H1 (cell line): ENCODE measurements around the gene CCDC12. TPM values are rescaled to one million over a fixed set of nuclear protein-coding genes. Genes with fewer than 3 reads are reported as not detected.

Experiments used
- CTCF ChIA-PET: fragments of 300-600 bp; sonication (Branson Sonifier 250); formaldehyde crosslinking; loops from one replicate; lab custom pipeline; 2021; ENCODE audit not compliant: partially characterized antibody; lab: Charles Lee
- POLR2A ChIA-PET: fragments of 300-600 bp; sonication (Branson Sonifier 250); formaldehyde crosslinking; loops from one replicate; lab custom pipeline; 2021; ENCODE audit warnings: inconsistent platforms; ENCODE audit not compliant: partially characterized antibody; lab: Charles Lee
- DNase-seq, 2 experiments: peaks; one replicate each; pipeline versions ENCODE4 v3.0.0 to v3.0.0-alpha.2; 2010 to 2022; ENCODE audit warnings: low spot score in 2 of 2, low read depth in 1 of 2, mixed read lengths in 1 of 2
- FAIRE-seq: peaks from 2 replicates; lab custom pipeline; 2011; peaks lifted over from hg19 to GRCh38; lab: Jason Lieb, UNC
- H2AFZ ChIP-seq: 2 replicates; pipeline ENCODE4 v1.8.1; 2012; ENCODE audit warnings: low read length, inconsistent platforms
- H2AK5ac ChIP-seq: 2 replicates; pipeline ENCODE4 v1.6.1; 2013; ENCODE audit warnings: low read depth, low read length
- H2BK120ac ChIP-seq: replicated peaks from 2 replicates; pipeline ENCODE3; 2013; ENCODE audit warnings: low read depth, low read length, inconsistent platforms
- H2BK12ac ChIP-seq: 2 replicates; pipeline ENCODE4 v1.6.1; 2013; ENCODE audit warnings: low read depth, low read length
- H2BK15ac ChIP-seq: 2 replicates; pipeline ENCODE4 v1.6.1; 2013; ENCODE audit warnings: low read length
- H2BK20ac ChIP-seq: 2 replicates; pipeline ENCODE4 v1.6.1; 2013; ENCODE audit warnings: low read length
- H2BK5ac ChIP-seq: 2 replicates; pipeline ENCODE4 v1.6.1; 2013; ENCODE audit warnings: low read depth, low read length
- H3K14ac ChIP-seq: 2 replicates; pipeline ENCODE4 v1.6.1; 2013; ENCODE audit warnings: inconsistent platforms; ENCODE audit not compliant: insufficient read length
- H3K18ac ChIP-seq: 2 replicates; pipeline ENCODE4 v1.6.1; 2013; ENCODE audit warnings: low read length; ENCODE audit errors: extremely low read depth
- H3K23ac ChIP-seq: 2 replicates; pipeline ENCODE4 v1.6.1; 2013; ENCODE audit warnings: inconsistent platforms; ENCODE audit not compliant: insufficient read length
- H3K23me2 ChIP-seq: 2 replicates; pipeline ENCODE4 v1.6.1; 2013; ENCODE audit warnings: low read depth, low read length
- H3K27ac ChIP-seq: 2 replicates; pipeline ENCODE4 v1.6.1; 2011; ENCODE audit warnings: low read depth, low read length, inconsistent platforms
- H3K27me3 ChIP-seq, 4 experiments: replicated peaks in 1 of 4; 1 replicate in 1 of 4; 2 replicates in 3 of 4; pipeline versions ENCODE4 v1.6.1 to v1.8.1; 2011 to 2013; ENCODE audit warnings: low read length in 3 of 4, mild to moderate bottlenecking in 3 of 4, inconsistent platforms in 2 of 4, mixed read lengths in 2 of 4, moderate library complexity in 1 of 4; ENCODE audit not compliant: control insufficient read depth in 3 of 4, insufficient read depth in 3 of 4; ENCODE audit errors: extremely low read depth in 1 of 4
- H3K36me3 ChIP-seq, 4 experiments: 2 replicates each; pipeline versions ENCODE4 v1.6.1 to v1.8.1; 2011 to 2013; ENCODE audit warnings: mild to moderate bottlenecking in 4 of 4, low read length in 3 of 4, moderate library complexity in 2 of 4, control low read depth in 1 of 4, inconsistent platforms in 1 of 4; ENCODE audit not compliant: insufficient read depth in 4 of 4, control insufficient read depth in 2 of 4
- H3K4ac ChIP-seq: replicated peaks from 2 replicates; pipeline ENCODE3; 2013; ENCODE audit warnings: low read length, low read depth, mixed read lengths, inconsistent platforms; ENCODE audit not compliant: insufficient read length
- H3K4me1 ChIP-seq, 4 experiments: replicated peaks in 1 of 4; 1 replicate in 1 of 4; 2 replicates in 3 of 4; pipeline versions ENCODE4 v1.6.1 to v1.8.1; 2011 to 2013; ENCODE audit warnings: low read length in 3 of 4, inconsistent platforms in 2 of 4, mixed read lengths in 1 of 4; ENCODE audit not compliant: insufficient read depth in 4 of 4, control insufficient read depth in 3 of 4
- H3K4me2 ChIP-seq, 2 experiments: 2 replicates each; pipeline versions ENCODE4 v1.6.1 to v1.8.1; 2011 to 2013; ENCODE audit warnings: low read depth in 2 of 2, low read length in 2 of 2, control low read depth in 1 of 2, inconsistent platforms in 1 of 2, mild to moderate bottlenecking in 1 of 2; ENCODE audit not compliant: insufficient read depth in 1 of 2
- H3K4me3 ChIP-seq, 4 experiments: fragments of 200-600, 300-600 bp in 1 of 4; sonication (generic), shearing (Covaris generic), sonication (Bioruptor Twin) in 1 of 4; 2 replicates each; pipeline versions ENCODE4 v1.5.1 to v1.8.1; 2011 to 2016; ENCODE audit warnings: low read length in 4 of 4, low read depth in 3 of 4, control low read depth in 2 of 4, inconsistent platforms in 2 of 4, mild to moderate bottlenecking in 2 of 4, mixed read lengths in 1 of 4, moderate library complexity in 1 of 4; ENCODE audit not compliant: insufficient read depth in 2 of 4; ENCODE audit errors: extremely low read depth in 1 of 4
- H3K56ac ChIP-seq: replicated peaks from 2 replicates; pipeline ENCODE3; 2013; ENCODE audit warnings: low read depth, mild to moderate bottlenecking, mixed read lengths, low read length, inconsistent platforms; ENCODE audit not compliant: insufficient read length
- H3K79me1 ChIP-seq: 2 replicates; pipeline ENCODE4 v1.6.1; 2013; ENCODE audit warnings: low read depth, low read length, control low read depth
- H3K79me2 ChIP-seq, 2 experiments: 2 replicates each; pipeline versions ENCODE4 v1.6.1 to v1.8.1; 2012 to 2013; ENCODE audit warnings: low read length in 2 of 2, mild to moderate bottlenecking in 2 of 2, inconsistent platforms in 1 of 2; ENCODE audit not compliant: insufficient read depth in 2 of 2, control insufficient read depth in 1 of 2
- H3K9ac ChIP-seq, 4 experiments: replicated peaks in 1 of 4; 1 replicate in 1 of 4; 2 replicates in 3 of 4; pipeline versions ENCODE4 v1.6.1 to v1.8.1; 2011 to 2013; ENCODE audit warnings: low read depth in 3 of 4, low read length in 3 of 4, control low read depth in 2 of 4, mild to moderate bottlenecking in 2 of 4, moderate library complexity in 2 of 4, inconsistent platforms in 1 of 4; ENCODE audit errors: extremely low read depth in 1 of 4
- H3K9me3 ChIP-seq, 2 experiments: 2 replicates each; pipeline versions ENCODE4 v1.6.1 to v1.8.1; 2012 to 2013; ENCODE audit warnings: mild to moderate bottlenecking in 2 of 2, moderate library complexity in 2 of 2, control low read depth in 1 of 2, inconsistent platforms in 1 of 2, low read depth in 1 of 2, low read length in 1 of 2, mixed read lengths in 1 of 2; ENCODE audit not compliant: insufficient read depth in 2 of 2
- H4K20me1 ChIP-seq, 2 experiments: replicated peaks in 1 of 2; 2 replicates each; pipeline versions ENCODE3 to v1.8.1; 2011 to 2013; ENCODE audit warnings: inconsistent platforms in 2 of 2, low read length in 2 of 2, mild to moderate bottlenecking in 1 of 2; ENCODE audit not compliant: insufficient read depth in 2 of 2, control insufficient read depth in 1 of 2
- H4K5ac ChIP-seq: 2 replicates; pipeline ENCODE4 v1.6.1; 2013; ENCODE audit warnings: low read length, low read depth, mixed read lengths, inconsistent platforms; ENCODE audit not compliant: insufficient read length
- H4K8ac ChIP-seq: 2 replicates; pipeline ENCODE4 v1.8.0; 2013; ENCODE audit warnings: mild to moderate bottlenecking, moderate library complexity, low read length, inconsistent platforms; ENCODE audit not compliant: insufficient read depth; ENCODE audit errors: extremely low read depth
- H4K91ac ChIP-seq: replicated peaks from 2 replicates; pipeline ENCODE3; 2013; ENCODE audit warnings: low read length, mixed read lengths, inconsistent platforms; ENCODE audit not compliant: insufficient read length
- BCL11A ChIP-seq, 2 experiments: IDR thresholded peaks; one replicate each; pipeline ENCODE4 v1.6.1; 2011; ENCODE audit warnings: low read depth in 2 of 2, low read length in 2 of 2, mild to moderate bottlenecking in 2 of 2
- CREB1 ChIP-seq: IDR thresholded peaks from 2 replicates; pipeline ENCODE4 v1.6.1; 2012; ENCODE audit warnings: inconsistent platforms
- HDAC2 ChIP-seq, 2 experiments: fragments of 300-600 bp in 1 of 2; sonication (generic) in 1 of 2; IDR thresholded peaks; 2 replicates each; pipeline ENCODE4 v1.6.1; 2011 to 2012; ENCODE audit warnings: low read depth in 2 of 2, low read length in 2 of 2, mild to moderate bottlenecking in 2 of 2, moderate library complexity in 2 of 2, borderline replicate concordance in 1 of 2, inconsistent platforms in 1 of 2
- HDAC6 ChIP-seq: IDR thresholded peaks from one replicate; pipeline ENCODE4 v1.7.1; 2012; ENCODE audit warnings: low read depth, mild to moderate bottlenecking, inconsistent platforms, low read length, moderate library complexity
- KDM1A ChIP-seq: fragments of 200-600, 300-600 bp; sonication (generic); IDR thresholded peaks from 2 replicates; pipeline ENCODE4 v1.7.1; 2016; ENCODE audit warnings: mild to moderate bottlenecking, low read length, borderline replicate concordance
- RNF2 ChIP-seq: fragments of 200-900, 300-1000 bp; sonication (generic); IDR thresholded peaks from 2 replicates; pipeline ENCODE4 v1.7.1; 2016; ENCODE audit warnings: borderline replicate concordance, low read depth, mild to moderate bottlenecking, antibody characterized with exemption, low read length; ENCODE audit not compliant: poor library complexity, severe bottlenecking; ENCODE audit errors: missing control alignments
- SIX5 ChIP-seq: IDR thresholded peaks from 2 replicates; pipeline ENCODE4 v1.6.1; 2011; ENCODE audit warnings: mild to moderate bottlenecking, low read depth, low read length
- TAF1 ChIP-seq: IDR thresholded peaks from 2 replicates; pipeline ENCODE4 v1.6.1; 2011; ENCODE audit warnings: mild to moderate bottlenecking, low read depth, low read length
- TBP ChIP-seq: IDR thresholded peaks from 2 replicates; pipeline ENCODE4 v1.6.1; 2011; ENCODE audit warnings: low read depth, low read length, improper control_type of control experiment
- USF2 ChIP-seq: IDR thresholded peaks from 2 replicates; pipeline ENCODE4 v1.6.1; 2011; ENCODE audit warnings: low read length, improper control_type of control experiment
- ZNF274 ChIP-seq: IDR thresholded peaks from 2 replicates; pipeline ENCODE4 v1.7.0; 2012; ENCODE audit warnings: low read length, borderline replicate concordance; ENCODE audit errors: extremely low read depth
- WGBS, 2 experiments: shearing (Covaris generic) in 1 of 2; methylation state at CpG; one replicate each; pipeline versions ENCODE4 v1.1.6 to v1.1.7; 2013 to 2015; ENCODE audit warnings: low lambda C conversion rate in 2 of 2, mixed read lengths in 2 of 2, inconsistent platforms in 1 of 2, low coverage in 1 of 2, missing lambda C conversion rate in 1 of 2; ENCODE audit not compliant: insufficient replicate concordance in 2 of 2, insufficient coverage in 1 of 2, insufficient read length in 1 of 2; ENCODE audit errors: extremely low coverage in 1 of 2, missing lambda C conversion rate in 1 of 2; 5-methylcytosine and 5-hydroxymethylcytosine counted together
- polyA plus RNA-seq, 7 experiments: library from polyadenylated mRNA; depleted of rRNA in 3 of 7; stranded (reverse) in 5 of 7; unstranded in 2 of 7; fragments of >200 nt in 5 of 7; fragments of 200-250 nt in 2 of 7; gene quantifications; 1 replicate in 5 of 7; 2 replicates in 1 of 7; 4 replicates in 1 of 7; pipeline versions ENCODE4 v1.2.1 to v1.2.3, GENCODE V29; 2011 to 2013; ENCODE audit warnings: missing spikeins in 2 of 7, mixed read lengths in 2 of 7
- total RNA-seq: library from RNA; stranded (reverse); fragmentation: NEBNext Ultra II Directional; extraction: Animal tissue kit (Norgen Biotek cat#: 25700); gene quantifications from 2 replicates; pipeline ENCODE4 v1.2.1, GENCODE V29; 2021

The CCDC12 gene
- total and polyA plus RNA-seq, 2 of the 8 experiments (the other 6 are each of a cell fraction or from before 2014, with no cell fraction given) = 29.5 to 41.3 TPM

- no peak for FAIRE-seq
- Histone ChIP-seq H3K56ac (no peak overlapping the region), H3K14ac (no peak overlapping the region)
- TF ChIP-seq TBP (no peak), USF2 (no peak), SIX5 (no peak), CREB1 (no peak), ZNF274 (no peak), KDM1A (no peak), HDAC2 (IDR thresholded peaks at IDR 0.05; ENCODE audit: borderline replicate concordance in 1 of 2, low read depth in 2 of 2, low read length in 2 of 2) (no peak), HDAC6 (no peak), BCL11A (IDR thresholded peaks at IDR 0.05; ENCODE audit: low read depth in 2 of 2, low read length in 2 of 2) (no peak), RNF2 (no peak), TAF1 (no peak)
These were observed 6.0 kb downstream of the CCDC12 start for GRCh38 chr3:46970391-46971091.

More at GRCh38 chr3:46970391-46971091, 6.0 kb downstream of the CCDC12 start:
- Histone ChIP-seq H3K4me3 (no peak overlapping the region), H3K23ac (no peak overlapping the region), H3K79me2 (peaks cover 63 to 96% of the 10 kb centered on the region in 2 experiments), H3K27ac (no peak overlapping the region), H4K91ac (no peak overlapping the region), H4K8ac (no peak overlapping the region), H4K20me1 (peaks cover 34 to 46% of the 10 kb centered on the region in 2 experiments), H3K18ac (no peak overlapping the region), H3K9me3 (no peaks in the 10 kb centered on the region), H3K23me2 (no peaks in the 10 kb centered on the region), H3K79me1 (peaks cover 29% of the 10 kb centered on the region), H2BK12ac (no peak overlapping the region), H2BK5ac (no peak overlapping the region), H2AFZ (no peak overlapping the region), H4K5ac (no peak overlapping the region), H3K27me3 (no peaks in the 10 kb centered on the region), H3K9ac (no peak overlapping the region), H2BK20ac (no peak overlapping the region), H3K4ac (no peak overlapping the region), H3K4me1 (0 out of 7 replicates have a peak, but pooled peaks cover 0 to 2% (median 0%) of the 10 kb centered on the region in 4 experiments), H2BK120ac (no peak overlapping the region), H2BK15ac (no peak overlapping the region), H2AK5ac (no peak overlapping the region), H3K36me3 (peaks cover 0 to 7% (median 1%) of the 10 kb centered on the region in 4 experiments; a peak in 5 of 8 replicates), H3K4me2 (no peak overlapping the region)
- ChIA-PET POLR2A (interaction anchor here (1.0 kb wide), 1 partner anchor 9 kb away, joined by 3 read pairs; the partner anchor contains the start of gene NBEAL2), CTCF (interaction anchor here (0.6 to 4.3 kb wide), 6 partner anchors 10 to 111 kb away, joined by 3 to 15 read pairs (median 4); no protein-coding TSS in a partner anchor)
- WGBS, 2 experiments = 92% methylated on average over 3 of the region's 3 CpGs; no CpG with 5 or more reads in 1 of the 2 experiments
- DNase-seq = no peak
